GM12878 (cell line): Measurements from ENCODE around the gene PCSK6. TPM values are rescaled to one million over a fixed set of nuclear protein-coding genes. Genes with fewer than 3 reads are reported as not detected.

ENCODE experiments used
- ATAC-seq: fragments of 200-7000 bp; cut with Tn5 transposase; 3 replicates; pipeline ENCODE4 v1.9.1; 2020; ENCODE audit warnings: mild to moderate bottlenecking, moderate library complexity
- BruUV-seq: library from RNA; stranded (reverse); fragments of 400-500 nt; replicated peaks from 2 replicates; lab custom pipeline; 2021; lab: Mats Ljungman, UMichigan
- CTCF ChIA-PET: fragments of 300-600 bp; sonication (Branson Sonifier 250); formaldehyde crosslinking; extraction: SDS; loops from one replicate; lab custom pipeline; 2021; ENCODE audit warnings: inconsistent platforms; lab: Yijun Ruan, JAX
- POLR2A ChIA-PET: fragments of 350-600 bp; formaldehyde crosslinking; extraction: SDS; loops from one replicate; lab custom pipeline; 2021; ENCODE audit warnings: inconsistent platforms; lab: Charles Lee
- RAD21 ChIA-PET: fragments of 300-600 bp; sonication (Branson Sonifier 250); formaldehyde crosslinking; loops from one replicate; lab custom pipeline; 2023; ENCODE audit warnings: antibody characterized with exemption; ENCODE audit not compliant: unreplicated experiment; lab: Charles Lee
- SMC1A ChIA-PET: fragments of 300-600 bp; sonication (Branson Sonifier 250); formaldehyde crosslinking; loops from one replicate; lab custom pipeline; 2023; ENCODE audit not compliant: unreplicated experiment, uncharacterized antibody; lab: Charles Lee
- DNase-seq: peaks from one replicate; pipeline ENCODE4 v3.0.0-alpha.2; 2011; ENCODE audit warnings: low read depth, low spot score
- FAIRE-seq: peaks from 3 replicates; lab custom pipeline; 2011; peaks lifted over from hg19 to GRCh38; lab: Jason Lieb, UNC
- H2AFZ ChIP-seq: 2 replicates; pipeline ENCODE4 v1.6.0; 2011; ENCODE audit warnings: low read depth, low read length, control low read depth; ENCODE audit not compliant: control insufficient read depth
- H3K27ac ChIP-seq: 2 replicates; pipeline ENCODE4 v1.5.1; 2011; ENCODE audit warnings: control low read depth; ENCODE audit not compliant: control insufficient read depth, insufficient read depth
- H3K27me3 ChIP-seq, 2 experiments: replicated peaks in 1 of 2; 2 replicates each; pipeline versions ENCODE4 v1.6.0 to v1.6.1; 2011; ENCODE audit warnings: low read length in 1 of 2; ENCODE audit not compliant: control insufficient read depth in 2 of 2, insufficient read depth in 2 of 2
- H3K36me3 ChIP-seq, 2 experiments: 2 replicates each; pipeline ENCODE4 v1.5.1; 2011; ENCODE audit warnings: low read length in 1 of 2; ENCODE audit not compliant: control insufficient read depth in 2 of 2, insufficient read depth in 2 of 2
- H3K4me1 ChIP-seq: 2 replicates; pipeline ENCODE4 v1.6.1; 2011; ENCODE audit warnings: mild to moderate bottlenecking, low read length, moderate library complexity, mixed read lengths; ENCODE audit not compliant: control insufficient read depth, insufficient read depth
- H3K4me2 ChIP-seq: 2 replicates; pipeline ENCODE4 v1.6.0; 2011; ENCODE audit warnings: control low read depth; ENCODE audit not compliant: control insufficient read depth, insufficient read depth
- H3K4me3 ChIP-seq: fragments of 200-600 bp; sonication (generic); 2 replicates; pipeline ENCODE4 v1.5.1; 2016
- H3K79me2 ChIP-seq: 2 replicates; pipeline ENCODE4 v1.6.0; 2011; ENCODE audit warnings: low read length; ENCODE audit not compliant: control insufficient read depth, insufficient read depth
- H3K9ac ChIP-seq: 2 replicates; pipeline ENCODE4 v1.8.0; 2011; ENCODE audit warnings: low read length, control low read depth, mixed read lengths; ENCODE audit not compliant: control insufficient read depth, insufficient read depth
- H3K9me3 ChIP-seq: replicated peaks from 3 replicates; pipeline ENCODE4 v1.5.1; 2011; ENCODE audit warnings: mild to moderate bottlenecking, low read length; ENCODE audit not compliant: control insufficient read depth, insufficient read depth
- H4K20me1 ChIP-seq: 2 replicates; pipeline ENCODE4 v1.6.0; 2011; ENCODE audit not compliant: control insufficient read depth, insufficient read depth
- BRCA1 ChIP-seq: IDR thresholded peaks from 2 replicates; pipeline ENCODE4 v1.6.1; 2011; ENCODE audit warnings: low read depth, low read length, improper control_type of control experiment
- EED ChIP-seq: sonication (generic); IDR thresholded peaks from 2 replicates; pipeline ENCODE4 v1.6.1; 2016; ENCODE audit warnings: antibody characterized with exemption, low read depth
- ELK1 ChIP-seq: IDR thresholded peaks from 2 replicates; pipeline ENCODE4 v1.6.1; 2012; ENCODE audit warnings: low read depth, low read length, improper control_type of control experiment
- FOS ChIP-seq: IDR thresholded peaks from 3 replicates; pipeline ENCODE4 v1.6.1; 2011; ENCODE audit warnings: borderline replicate concordance; ENCODE audit not compliant: insufficient read length; ENCODE audit errors: extremely low read depth
- HDAC6 ChIP-seq: fragments of 200-600 bp; sonication (generic); IDR thresholded peaks from one replicate; pipeline ENCODE4 v1.8.0; 2017; ENCODE audit warnings: antibody characterized with exemption; ENCODE audit not compliant: unreplicated experiment
- MAX ChIP-seq: IDR thresholded peaks from 2 replicates; pipeline ENCODE4 v1.6.1; 2012; ENCODE audit warnings: low read depth, low read length, improper control_type of control experiment
- ZBTB40 ChIP-seq: fragments of 450-650 bp; IDR thresholded peaks from 2 replicates; pipeline ENCODE4 v1.6.1; 2016; ENCODE audit warnings: mild to moderate bottlenecking, moderate library complexity, borderline replicate concordance
- WGBS: methylation state at CpG from one replicate; pipeline ENCODE4 v1.1.6; 2016; ENCODE audit warnings: low lambda C conversion rate; ENCODE audit not compliant: insufficient replicate concordance, insufficient coverage; ENCODE audit errors: missing lambda C conversion rate; 5-methylcytosine and 5-hydroxymethylcytosine counted together
- in situ Hi-C: fragments of 300-500 bp; cut with MboI; formaldehyde crosslinking; loops from 9 replicates; pipeline ENCODE4 v1.14.3; 2018; ENCODE audit warnings: mixed read lengths
- intact Hi-C: fragments of 100-400 bp; cut with micrococcal nuclease; formaldehyde crosslinking; loops from one replicate; pipeline ENCODE4 v1.14.2; 2022; ENCODE audit not compliant: unreplicated experiment
- polyA plus RNA-seq, 11 experiments: library from polyadenylated mRNA; depleted of rRNA in 4 of 11; unstranded in 6 of 11; stranded (reverse) in 5 of 11; fragments of >200 nt; fragmentation: Nextera tagmentation in 4 of 11; fragmentation: Illumina TruSeq in 1 of 11; extraction: Ambion mirVana in 4 of 11; extraction: Trizol in 1 of 11; gene quantifications; 1 replicate in 1 of 11; 2 replicates in 10 of 11; pipeline versions ENCODE4 v1.2.1 to v1.2.3, GENCODE V29; 2011 to 2016; ENCODE audit warnings: inconsistent platforms in 2 of 11, missing spikeins in 2 of 11, low read depth in 1 of 11
- total RNA-seq, 4 experiments: library from RNA; depleted of rRNA in 3 of 4; stranded (reverse); fragments of >200 nt in 3 of 4; fragmentation: Illumina TruSeq in 1 of 4; extraction: Trizol in 1 of 4; gene quantifications; 2 replicates each; pipeline versions ENCODE4 v1.2.1 to v1.2.3, GENCODE V29; 2013 to 2021

PCSK6 gene
- total and polyA plus RNA-seq, 10 of the 15 experiments (the other 5 are each of a cell fraction or from before 2014, with no cell fraction given) = 0.19 to 0.67 (median 0.25) TPM; not detected in 4

- no peaks in the 10 kb centered on the region for H3K27me3 ChIP-seq
- no peak overlapping the region for H3K4me2 ChIP-seq
- no TSS peak for BruUV-seq
- intact Hi-C loops (no loop called here), in situ Hi-C loops (no loop called here)
- DNase-seq (no peak), FAIRE-seq (no peak), ATAC-seq (no peak)
- H2AFZ ChIP-seq = no peak overlapping the region
- H4K20me1 ChIP-seq = no peaks in the 10 kb centered on the region
- RAD21 ChIA-PET = no interaction called here
- CTCF ChIA-PET = no interaction called here
- no peaks in the 10 kb centered on the region for H3K36me3 ChIP-seq
- no peaks in the 10 kb centered on the region for H3K9me3 ChIP-seq
- no peak overlapping the region for H3K9ac ChIP-seq
- no peaks in the 10 kb centered on the region for H3K4me1 ChIP-seq
- SMC1A ChIA-PET = interaction anchor here (0.6 kb wide), 1 partner anchor 211 kb away, joined by 3 read pairs; no protein-coding TSS in a partner anchor
- no peaks in the 10 kb centered on the region for H3K79me2 ChIP-seq
- H3K4me3 ChIP-seq = no peak overlapping the region
- POLR2A ChIA-PET = interaction anchor here (0.6 kb wide), 1 partner anchor 480 kb away, joined by 7 read pairs; no protein-coding TSS in a partner anchor
- H3K27ac ChIP-seq = no peak overlapping the region
- TF ChIP-seq FOS (no peak), ZBTB40 (no peak), MAX (no peak), EED (no peak), HDAC6 (no peak), ELK1 (no peak), BRCA1 (no peak)
- WGBS = 34% methylated on average over 5 of the region's 5 CpGs
Observed at GRCh38 chr15:101347454-101347853, 142.1 kb downstream of the PCSK6 start.
